GM12872 (cell line): ENCODE results near the gene IFT57.
A peak's percentile ranks its signal among the peaks of the same experiment; 100 is the strongest.

ENCODE experiments used
- TF ChIP-seq, protein P1 (sequence below): IDR thresholded peaks from 3 replicates; pipeline ENCODE4 v1.5.1; 2011; ENCODE audit warnings: low read depth, mild to moderate bottlenecking, low read length, moderate library complexity; ENCODE audit not compliant: insufficient read depth

The IFT57 gene

GRCh38 chr3:108158251-108158650 lies 64.0 kb downstream of the IFT57 start:
- TF ChIP-seq, protein P1, sequence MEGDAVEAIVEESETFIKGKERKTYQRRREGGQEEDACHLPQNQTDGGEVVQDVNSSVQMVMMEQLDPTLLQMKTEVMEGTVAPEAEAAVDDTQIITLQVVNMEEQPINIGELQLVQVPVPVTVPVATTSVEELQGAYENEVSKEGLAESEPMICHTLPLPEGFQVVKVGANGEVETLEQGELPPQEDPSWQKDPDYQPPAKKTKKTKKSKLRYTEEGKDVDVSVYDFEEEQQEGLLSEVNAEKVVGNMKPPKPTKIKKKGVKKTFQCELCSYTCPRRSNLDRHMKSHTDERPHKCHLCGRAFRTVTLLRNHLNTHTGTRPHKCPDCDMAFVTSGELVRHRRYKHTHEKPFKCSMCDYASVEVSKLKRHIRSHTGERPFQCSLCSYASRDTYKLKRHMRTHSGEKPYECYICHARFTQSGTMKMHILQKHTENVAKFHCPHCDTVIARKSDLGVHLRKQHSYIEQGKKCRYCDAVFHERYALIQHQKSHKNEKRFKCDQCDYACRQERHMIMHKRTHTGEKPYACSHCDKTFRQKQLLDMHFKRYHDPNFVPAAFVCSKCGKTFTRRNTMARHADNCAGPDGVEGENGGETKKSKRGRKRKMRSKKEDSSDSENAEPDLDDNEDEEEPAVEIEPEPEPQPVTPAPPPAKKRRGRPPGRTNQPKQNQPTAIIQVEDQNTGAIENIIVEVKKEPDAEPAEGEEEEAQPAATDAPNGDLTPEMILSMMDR = no peak

- TF ChIP-seq, protein P1 = no peak
Observed at GRCh38 chr3:108157273-108157672, 65.0 kb downstream of the IFT57 start.

- TF ChIP-seq, protein P1 = no peak
Observed at GRCh38 chr3:108156312-108156853, 65.8 kb downstream of the IFT57 start.

GRCh38 chr3:108153451-108153981 lies 68.7 kb downstream of the IFT57 start:
- TF ChIP-seq, protein P1 = peak; percentile 61

- TF ChIP-seq, protein P1 = no peak
Observed at GRCh38 chr3:108152274-108152673, 70.0 kb downstream of the IFT57 start.

- TF ChIP-seq, protein P1 = no peak
Observed at GRCh38 chr3:108150200-108150599, 72.0 kb downstream of the IFT57 start.

DNA sequence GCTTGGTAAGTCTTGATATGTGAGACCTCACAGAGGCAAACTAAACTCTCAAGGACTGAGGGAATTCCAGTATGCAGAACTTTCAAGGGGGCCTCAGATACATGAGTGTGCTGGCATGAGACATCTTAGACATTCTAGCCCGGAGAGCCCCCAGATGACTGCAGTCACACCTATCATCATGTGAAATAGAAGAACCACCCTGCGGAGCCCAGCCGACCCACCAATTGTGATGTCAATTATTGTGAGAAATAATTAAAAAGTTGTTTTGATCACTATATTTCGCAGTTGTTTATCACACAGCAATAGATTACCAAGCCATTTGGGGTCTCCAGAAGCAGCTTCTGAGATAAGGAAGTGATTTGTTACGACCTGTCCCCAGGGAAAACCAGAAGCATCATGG lies 76.1 kb downstream of the IFT57 start:
- TF ChIP-seq, protein P1 = no peak
